ENCODE data around the gene CAPNS1.
"Not testable (repeated sequence)": the region's sequence is repeated elsewhere in the genome, so short reads cannot be mapped to it uniquely, and the experiment has no call there.

The CAPNS1 gene

GRCh38 chr19:36186722-36187121, 46.9 kb downstream of the CAPNS1 start:
- in situ Hi-C loops (cut with HindIII; ENCODE audit: low pct_ligation_motif_present, low pct_unique_long_range_greater_than_20kb, low sequenced_read_pairs); DNase-seq: not testable (repeated sequence)

- no peak for DNase-seq
- in situ Hi-C loops (cut with HindIII; ENCODE audit: low pct_ligation_motif_present, low pct_unique_long_range_greater_than_20kb, low sequenced_read_pairs): no loop called here
These were observed 56.4 kb downstream of the CAPNS1 start for GRCh38 chr19:36196249-36196648.

GRCh38 chr19:36198119-36198518, 58.3 kb downstream of the CAPNS1 start:
- no peak for DNase-seq
- in situ Hi-C loops (cut with HindIII; ENCODE audit: low pct_ligation_motif_present, low pct_unique_long_range_greater_than_20kb, low sequenced_read_pairs): no loop called here

All from ACHN (cell line).